SK-N-SH treated with all-trans-retinoic acid at 6 μM for 48 hours (cell line): ENCODE measurements around the gene DNAH3.

Experiments used
- ATAC-seq: fragments of 200-7000 bp; cut with Tn5 transposase; 3 replicates; pipeline ENCODE4 v1.9.1; 2020; ENCODE audit warnings: mild to moderate bottlenecking, moderate library complexity
- ARNTL ChIP-seq: fragments of 450-650 bp; formaldehyde crosslinking; IDR thresholded peaks from 2 replicates; pipeline ENCODE4 v1.5.0; 2020; ENCODE audit warnings: low read depth, mild to moderate bottlenecking, moderate library complexity, borderline replicate concordance
- BACH2 ChIP-seq: fragments of 250-450 bp; sonication (Bioruptor Pico); IDR thresholded peaks from 2 replicates; pipeline ENCODE4 v1.9.0; 2021; ENCODE audit warnings: mild to moderate bottlenecking, borderline replicate concordance
- CSDC2 ChIP-seq: fragments of 250-450 bp; sonication (Bioruptor Pico); IDR thresholded peaks from 2 replicates; pipeline ENCODE4 v1.5.0; 2020; ENCODE audit warnings: mild to moderate bottlenecking, moderate library complexity
- ESRRG ChIP-seq: fragments of 250-450 bp; sonication (Bioruptor Pico); IDR thresholded peaks from 2 replicates; pipeline ENCODE4 v1.6.1; 2021; ENCODE audit warnings: mild to moderate bottlenecking
- GLIS3 ChIP-seq: fragments of 250-450 bp; sonication (Bioruptor Pico); IDR thresholded peaks from 2 replicates; pipeline ENCODE4 v1.5.0; 2020; ENCODE audit warnings: mild to moderate bottlenecking, moderate library complexity
- ISL1 ChIP-seq: fragments of 250-450 bp; sonication (Bioruptor Pico); IDR thresholded peaks from 2 replicates; pipeline ENCODE4 v2.1.2; 2022; ENCODE audit warnings: mild to moderate bottlenecking, moderate library complexity
- OSR1 ChIP-seq: fragments of 250-450 bp; sonication (Bioruptor Pico); IDR thresholded peaks from 2 replicates; pipeline ENCODE4 v1.8.0; 2022; ENCODE audit warnings: moderate library complexity, mild to moderate bottlenecking, inconsistent platforms
- PPARA ChIP-seq: fragments of 250-450 bp; sonication (Bioruptor Pico); IDR thresholded peaks from 2 replicates; pipeline ENCODE4 v1.5.0; 2020; ENCODE audit warnings: mild to moderate bottlenecking, borderline replicate concordance
- SNAI2 ChIP-seq: fragments of 250-450 bp; sonication (Bioruptor Pico); IDR thresholded peaks from 2 replicates; pipeline ENCODE4 v1.5.0; 2020; ENCODE audit warnings: mild to moderate bottlenecking, moderate library complexity
- TCF4 ChIP-seq: fragments of 250-450 bp; sonication (Bioruptor Pico); IDR thresholded peaks from 2 replicates; pipeline ENCODE4 v1.8.0; 2021; ENCODE audit warnings: mild to moderate bottlenecking, moderate library complexity, borderline replicate concordance
- ZC3H10 ChIP-seq: fragments of 250-450 bp; sonication (Bioruptor Pico); IDR thresholded peaks from 2 replicates; pipeline ENCODE4 v1.5.1; 2021; ENCODE audit warnings: mild to moderate bottlenecking, moderate library complexity
- ZFP3 ChIP-seq: fragments of 250-450 bp; sonication (Bioruptor Pico); IDR thresholded peaks from 2 replicates; pipeline ENCODE4 v1.5.0; 2020; ENCODE audit warnings: mild to moderate bottlenecking, moderate library complexity
- ZFP30 ChIP-seq: fragments of 450-650 bp; formaldehyde crosslinking; IDR thresholded peaks from 2 replicates; pipeline ENCODE4 v1.5.0; 2022; ENCODE audit warnings: mild to moderate bottlenecking, moderate library complexity
- ZNF565 ChIP-seq: fragments of 450-650 bp; formaldehyde crosslinking; conservative IDR thresholded peaks from 2 replicates; pipeline ENCODE4 v1.5.0; 2020; ENCODE audit warnings: low read depth, mild to moderate bottlenecking, moderate library complexity
- ZNF70 ChIP-seq: fragments of 450-650 bp; formaldehyde crosslinking; IDR thresholded peaks from 2 replicates; pipeline ENCODE4 v1.5.0; 2020; ENCODE audit warnings: mild to moderate bottlenecking, moderate library complexity
- ZNF8 ChIP-seq: fragments of 450-650 bp; formaldehyde crosslinking; IDR thresholded peaks from 2 replicates; pipeline ENCODE4 v1.5.0; 2020; ENCODE audit warnings: mild to moderate bottlenecking, moderate library complexity
- TF ChIP-seq, protein P1 (sequence below): fragments of 250-450 bp; sonication (Bioruptor Pico); IDR thresholded peaks from 2 replicates; pipeline ENCODE4 v1.8.0; 2020; ENCODE audit warnings: mild to moderate bottlenecking, moderate library complexity, borderline replicate concordance
- TF ChIP-seq, protein P2 (sequence below): fragments of 250-450 bp; sonication (Bioruptor Pico); IDR thresholded peaks from 2 replicates; pipeline ENCODE4 v1.8.0; 2021; ENCODE audit warnings: low read depth, mild to moderate bottlenecking, moderate library complexity, borderline replicate concordance
- TF ChIP-seq, protein P3 (sequence below): fragments of 250-450 bp; sonication (Bioruptor Pico); IDR thresholded peaks from 2 replicates; pipeline ENCODE4 v1.5.1; 2020; ENCODE audit warnings: low read depth, mild to moderate bottlenecking, moderate library complexity
- TF ChIP-seq, protein P4 (sequence below): fragments of 250-450 bp; sonication (Bioruptor Pico); IDR thresholded peaks from 2 replicates; pipeline ENCODE4 v1.5.1; 2021; ENCODE audit warnings: mild to moderate bottlenecking, moderate library complexity
- TF ChIP-seq, protein P5 (sequence below): fragments of 250-450 bp; sonication (Bioruptor Pico); IDR thresholded peaks from 2 replicates; pipeline ENCODE4 v1.5.0; 2020; ENCODE audit warnings: mild to moderate bottlenecking, moderate library complexity

DNAH3 gene

DNA sequence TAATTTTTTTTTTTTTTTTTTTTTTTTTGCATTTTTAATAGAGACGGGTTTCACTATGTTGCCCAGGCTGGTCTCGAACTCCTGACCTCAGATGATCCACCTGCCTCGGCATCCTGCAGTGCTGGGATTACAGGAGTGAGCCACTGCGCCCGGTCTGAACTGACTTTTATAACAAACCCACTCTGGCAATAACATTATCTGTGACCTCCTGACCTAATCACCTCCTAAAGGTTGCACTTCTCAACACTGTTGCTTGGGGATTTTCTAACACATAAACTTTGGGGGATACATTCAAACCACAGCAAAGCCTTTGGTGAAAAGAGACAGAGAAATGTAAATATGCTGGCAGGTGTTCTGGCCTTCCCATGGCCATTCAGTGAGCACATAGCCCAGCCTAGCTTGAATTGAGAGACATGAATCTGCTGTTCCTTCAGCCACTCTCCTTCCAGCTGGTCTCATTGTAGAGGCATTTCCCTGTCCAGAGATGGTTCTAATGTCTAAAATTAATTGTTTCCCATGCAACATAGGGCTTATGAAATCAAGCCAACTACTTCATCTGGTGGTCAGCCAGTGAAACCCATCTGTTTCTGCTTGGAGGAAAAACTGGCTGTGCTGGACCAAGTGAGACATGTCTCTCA lies 221.8 kb downstream of the DNAH3 start:
- ATAC-seq: peak; percentile 40; the same call in 2 of the 3 replicates
- TF ChIP-seq SNAI2 (CRISPR knock-in tag): no peak
- no peak for TF ChIP-seq ZNF8 (CRISPR knock-in tag)
- no peak for TF ChIP-seq ISL1 (CRISPR knock-in tag)
- TF ChIP-seq ZNF565 (CRISPR knock-in tag): no peak
- TF ChIP-seq, protein P1, sequence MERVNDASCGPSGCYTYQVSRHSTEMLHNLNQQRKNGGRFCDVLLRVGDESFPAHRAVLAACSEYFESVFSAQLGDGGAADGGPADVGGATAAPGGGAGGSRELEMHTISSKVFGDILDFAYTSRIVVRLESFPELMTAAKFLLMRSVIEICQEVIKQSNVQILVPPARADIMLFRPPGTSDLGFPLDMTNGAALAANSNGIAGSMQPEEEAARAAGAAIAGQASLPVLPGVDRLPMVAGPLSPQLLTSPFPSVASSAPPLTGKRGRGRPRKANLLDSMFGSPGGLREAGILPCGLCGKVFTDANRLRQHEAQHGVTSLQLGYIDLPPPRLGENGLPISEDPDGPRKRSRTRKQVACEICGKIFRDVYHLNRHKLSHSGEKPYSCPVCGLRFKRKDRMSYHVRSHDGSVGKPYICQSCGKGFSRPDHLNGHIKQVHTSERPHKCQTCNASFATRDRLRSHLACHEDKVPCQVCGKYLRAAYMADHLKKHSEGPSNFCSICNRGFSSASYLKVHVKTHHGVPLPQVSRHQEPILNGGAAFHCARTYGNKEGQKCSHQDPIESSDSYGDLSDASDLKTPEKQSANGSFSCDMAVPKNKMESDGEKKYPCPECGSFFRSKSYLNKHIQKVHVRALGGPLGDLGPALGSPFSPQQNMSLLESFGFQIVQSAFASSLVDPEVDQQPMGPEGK: no peak
- TF ChIP-seq ZNF70 (CRISPR knock-in tag): no peak
- TF ChIP-seq, protein P2, sequence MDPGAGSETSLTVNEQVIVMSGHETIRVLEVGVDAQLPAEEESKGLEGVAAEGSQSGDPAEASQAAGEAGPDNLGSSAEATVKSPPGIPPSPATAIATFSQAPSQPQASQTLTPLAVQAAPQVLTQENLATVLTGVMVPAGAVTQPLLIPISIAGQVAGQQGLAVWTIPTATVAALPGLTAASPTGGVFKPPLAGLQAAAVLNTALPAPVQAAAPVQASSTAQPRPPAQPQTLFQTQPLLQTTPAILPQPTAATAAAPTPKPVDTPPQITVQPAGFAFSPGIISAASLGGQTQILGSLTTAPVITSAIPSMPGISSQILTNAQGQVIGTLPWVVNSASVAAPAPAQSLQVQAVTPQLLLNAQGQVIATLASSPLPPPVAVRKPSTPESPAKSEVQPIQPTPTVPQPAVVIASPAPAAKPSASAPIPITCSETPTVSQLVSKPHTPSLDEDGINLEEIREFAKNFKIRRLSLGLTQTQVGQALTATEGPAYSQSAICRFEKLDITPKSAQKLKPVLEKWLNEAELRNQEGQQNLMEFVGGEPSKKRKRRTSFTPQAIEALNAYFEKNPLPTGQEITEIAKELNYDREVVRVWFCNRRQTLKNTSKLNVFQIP (CRISPR knock-in tag): no peak
- TF ChIP-seq ARNTL (CRISPR knock-in tag): no peak
- TF ChIP-seq ZFP30 (CRISPR knock-in tag): no peak
- TF ChIP-seq, protein P3, sequence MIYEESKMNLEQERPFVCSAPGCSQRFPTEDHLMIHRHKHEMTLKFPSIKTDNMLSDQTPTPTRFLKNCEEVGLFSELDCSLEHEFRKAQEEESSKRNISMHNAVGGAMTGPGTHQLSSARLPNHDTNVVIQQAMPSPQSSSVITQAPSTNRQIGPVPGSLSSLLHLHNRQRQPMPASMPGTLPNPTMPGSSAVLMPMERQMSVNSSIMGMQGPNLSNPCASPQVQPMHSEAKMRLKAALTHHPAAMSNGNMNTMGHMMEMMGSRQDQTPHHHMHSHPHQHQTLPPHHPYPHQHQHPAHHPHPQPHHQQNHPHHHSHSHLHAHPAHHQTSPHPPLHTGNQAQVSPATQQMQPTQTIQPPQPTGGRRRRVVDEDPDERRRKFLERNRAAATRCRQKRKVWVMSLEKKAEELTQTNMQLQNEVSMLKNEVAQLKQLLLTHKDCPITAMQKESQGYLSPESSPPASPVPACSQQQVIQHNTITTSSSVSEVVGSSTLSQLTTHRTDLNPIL (CRISPR knock-in tag): no peak
- TF ChIP-seq OSR1 (CRISPR knock-in tag): no peak
- TF ChIP-seq TCF4 (CRISPR knock-in tag): no peak
- TF ChIP-seq ESRRG (CRISPR knock-in tag): no peak

DNA sequence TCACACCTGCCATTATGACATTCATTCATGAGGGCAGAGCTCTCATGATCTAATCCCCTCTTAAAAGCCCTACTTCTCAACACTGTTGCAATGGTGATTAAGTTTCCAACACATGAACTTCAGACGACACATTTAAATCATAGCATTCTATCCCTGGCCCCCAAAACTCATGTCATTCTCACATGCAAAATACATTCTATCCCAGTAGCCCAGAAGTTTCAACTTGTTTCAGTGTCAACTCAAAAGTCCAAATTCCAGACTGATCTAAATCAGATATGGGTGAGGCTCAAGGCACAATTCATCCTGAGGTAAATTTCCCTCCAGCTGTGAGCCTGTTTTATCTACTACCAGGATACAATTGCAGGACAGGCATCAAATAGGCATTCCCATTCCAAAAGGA lies 224.9 kb downstream of the DNAH3 start:
- no peak for ATAC-seq
- TF ChIP-seq ESRRG (CRISPR knock-in tag) (no peak), ZNF8 (CRISPR knock-in tag) (no peak), ZC3H10 (CRISPR knock-in tag) (no peak), SNAI2 (CRISPR knock-in tag) (no peak), ZFP3 (CRISPR knock-in tag) (no peak), ARNTL (CRISPR knock-in tag) (no peak), TCF4 (CRISPR knock-in tag) (no peak), PPARA (CRISPR knock-in tag) (no peak), BACH2 (CRISPR knock-in tag) (no peak), ISL1 (CRISPR knock-in tag) (no peak), ZNF565 (CRISPR knock-in tag) (no peak), GLIS3 (no peak), CSDC2 (no peak)
- TF ChIP-seq, protein P4, sequence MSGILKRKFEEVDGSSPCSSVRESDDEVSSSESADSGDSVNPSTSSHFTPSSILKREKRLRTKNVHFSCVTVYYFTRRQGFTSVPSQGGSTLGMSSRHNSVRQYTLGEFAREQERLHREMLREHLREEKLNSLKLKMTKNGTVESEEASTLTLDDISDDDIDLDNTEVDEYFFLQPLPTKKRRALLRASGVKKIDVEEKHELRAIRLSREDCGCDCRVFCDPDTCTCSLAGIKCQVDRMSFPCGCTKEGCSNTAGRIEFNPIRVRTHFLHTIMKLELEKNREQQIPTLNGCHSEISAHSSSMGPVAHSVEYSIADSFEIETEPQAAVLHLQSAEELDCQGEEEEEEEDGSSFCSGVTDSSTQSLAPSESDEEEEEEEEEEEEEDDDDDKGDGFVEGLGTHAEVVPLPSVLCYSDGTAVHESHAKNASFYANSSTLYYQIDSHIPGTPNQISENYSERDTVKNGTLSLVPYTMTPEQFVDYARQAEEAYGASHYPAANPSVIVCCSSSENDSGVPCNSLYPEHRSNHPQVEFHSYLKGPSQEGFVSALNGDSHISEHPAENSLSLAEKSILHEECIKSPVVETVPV (CRISPR knock-in tag): no peak
- TF ChIP-seq, protein P5, sequence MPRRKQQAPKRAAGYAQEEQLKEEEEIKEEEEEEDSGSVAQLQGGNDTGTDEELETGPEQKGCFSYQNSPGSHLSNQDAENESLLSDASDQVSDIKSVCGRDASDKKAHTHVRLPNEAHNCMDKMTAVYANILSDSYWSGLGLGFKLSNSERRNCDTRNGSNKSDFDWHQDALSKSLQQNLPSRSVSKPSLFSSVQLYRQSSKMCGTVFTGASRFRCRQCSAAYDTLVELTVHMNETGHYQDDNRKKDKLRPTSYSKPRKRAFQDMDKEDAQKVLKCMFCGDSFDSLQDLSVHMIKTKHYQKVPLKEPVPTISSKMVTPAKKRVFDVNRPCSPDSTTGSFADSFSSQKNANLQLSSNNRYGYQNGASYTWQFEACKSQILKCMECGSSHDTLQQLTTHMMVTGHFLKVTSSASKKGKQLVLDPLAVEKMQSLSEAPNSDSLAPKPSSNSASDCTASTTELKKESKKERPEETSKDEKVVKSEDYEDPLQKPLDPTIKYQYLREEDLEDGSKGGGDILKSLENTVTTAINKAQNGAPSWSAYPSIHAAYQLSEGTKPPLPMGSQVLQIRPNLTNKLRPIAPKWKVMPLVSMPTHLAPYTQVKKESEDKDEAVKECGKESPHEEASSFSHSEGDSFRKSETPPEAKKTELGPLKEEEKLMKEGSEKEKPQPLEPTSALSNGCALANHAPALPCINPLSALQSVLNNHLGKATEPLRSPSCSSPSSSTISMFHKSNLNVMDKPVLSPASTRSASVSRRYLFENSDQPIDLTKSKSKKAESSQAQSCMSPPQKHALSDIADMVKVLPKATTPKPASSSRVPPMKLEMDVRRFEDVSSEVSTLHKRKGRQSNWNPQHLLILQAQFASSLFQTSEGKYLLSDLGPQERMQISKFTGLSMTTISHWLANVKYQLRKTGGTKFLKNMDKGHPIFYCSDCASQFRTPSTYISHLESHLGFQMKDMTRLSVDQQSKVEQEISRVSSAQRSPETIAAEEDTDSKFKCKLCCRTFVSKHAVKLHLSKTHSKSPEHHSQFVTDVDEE: no peak
- TF ChIP-seq, protein P2 (CRISPR knock-in tag): no peak
- TF ChIP-seq, protein P1: no peak
